Measurements from ENCODE around the gene U2AF1L4. TPM values are rescaled to one million over a fixed set of nuclear protein-coding genes. Genes with fewer than 3 reads are reported as not detected.
"Not testable (repeated sequence)": the region's sequence is repeated elsewhere in the genome, so short reads cannot be mapped to it uniquely, and the experiment has no call there.

U2AF1L4 gene
- total and polyA plus RNA-seq, 10 of the 15 experiments (the other 5 are each of a cell fraction or from before 2014, with no cell fraction given): 7.9 to 21.6 (median 15.1) TPM

DNA sequence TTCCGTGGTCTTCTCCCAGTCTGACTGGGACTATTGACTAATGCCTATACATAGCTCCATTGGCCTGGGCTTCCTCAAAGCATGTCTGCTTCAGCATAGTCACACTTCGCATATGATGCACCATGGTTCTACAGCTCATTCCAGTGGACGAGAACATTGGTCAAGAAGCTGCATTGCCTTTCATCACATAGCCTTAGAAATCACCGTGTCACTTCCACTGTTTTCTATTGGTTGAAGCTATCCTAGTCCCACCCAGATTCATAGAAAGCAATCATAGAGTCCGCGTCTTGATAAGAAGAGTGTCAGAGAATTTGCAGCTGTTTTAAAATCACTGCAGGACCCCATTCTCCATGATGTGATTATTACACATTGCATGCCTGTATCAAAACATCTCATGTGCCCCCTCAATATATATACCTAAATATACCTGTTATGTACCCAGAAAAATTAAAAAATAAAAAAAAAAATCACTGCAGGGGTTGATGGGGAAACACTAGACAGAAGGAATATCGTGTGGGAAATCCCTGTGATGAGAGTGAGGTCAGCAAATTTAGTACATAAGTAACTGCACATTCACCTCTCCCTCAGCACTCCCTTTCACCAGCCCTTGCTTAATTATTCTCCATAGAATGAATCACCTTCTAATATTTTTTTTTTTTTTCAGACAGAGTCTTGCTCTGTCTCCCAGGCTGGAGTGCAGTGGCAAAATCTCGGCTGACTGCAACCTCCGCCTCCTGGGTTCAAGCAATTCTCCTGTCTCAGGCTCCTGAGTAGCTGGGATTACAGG, 28.0 kb upstream of the U2AF1L4 start:
- no peaks in the 10 kb centered on the region for H3K79me2 ChIP-seq (ENCODE audit: control insufficient read depth, insufficient read depth, low read length)
- no peaks in the 10 kb centered on the region; a peak in 1 of 4 replicates for H3K36me3 ChIP-seq (ENCODE audit: control insufficient read depth in 2 of 2, insufficient read depth in 2 of 2, low read length in 1 of 2)
- no peaks in the 10 kb centered on the region for H4K20me1 ChIP-seq (ENCODE audit: control insufficient read depth, insufficient read depth)
- no peak overlapping the region for H3K27ac ChIP-seq (ENCODE audit: control insufficient read depth, insufficient read depth)
- no peaks in the 10 kb centered on the region for H3K27me3 ChIP-seq (replicated peaks in 1 of 2; ENCODE audit: control insufficient read depth in 2 of 2, insufficient read depth in 2 of 2, low read length in 1 of 2)
- H3K9ac ChIP-seq (ENCODE audit: control insufficient read depth, insufficient read depth, low read length): no peak overlapping the region
- ATAC-seq (no peak), FAIRE-seq (no peak), DNase-seq (ENCODE audit: low read depth, low spot score) (no peak)
- SMC1A ChIA-PET (ENCODE audit: uncharacterized antibody, unreplicated experiment): interaction anchor here (0.6 to 1.3 kb wide), 4 partner anchors 59 to 217 kb away, joined by 3 to 4 read pairs (median 4); no protein-coding TSS in a partner anchor
- BruUV-seq (replicated peaks): no TSS peak
- H3K9me3 ChIP-seq (replicated peaks; ENCODE audit: control insufficient read depth, insufficient read depth, low read length): no peaks in the 10 kb centered on the region
- CTCF ChIA-PET: interaction anchor here (1.5 kb wide), 1 partner anchor 79 kb away, joined by 7 read pairs; no protein-coding TSS in a partner anchor
- POLR2A ChIA-PET: interaction anchor here (0.6 to 1.9 kb wide), 2 partner anchors 11 to 33 kb away, joined by 3 to 4 read pairs; no protein-coding TSS in a partner anchor
- H2AFZ ChIP-seq (ENCODE audit: control insufficient read depth, low read depth, low read length): no peak overlapping the region
- H3K4me3 ChIP-seq: no peak overlapping the region
- TF ChIP-seq SRF (IDR thresholded peaks at IDR 0.05; ENCODE audit: low read depth in 2 of 2, low read length in 2 of 2) (no peak), CREM (IDR thresholded peaks at IDR 0.05; ENCODE audit: low read depth) (no peak), SUZ12 (IDR thresholded peaks at IDR 0.05; ENCODE audit: unreplicated experiment) (no peak), KAT2A (conservative IDR thresholded peaks at IDR 0.05; ENCODE audit: control insufficient read depth, low read depth, low read length) (no peak), HSF1 (IDR thresholded peaks at IDR 0.05; ENCODE audit: low read depth, low read length) (no peak), KLF5 (IDR thresholded peaks at IDR 0.05; ENCODE audit: partially characterized antibody) (no peak), RBBP5 (conservative IDR thresholded peaks at IDR 0.05) (no peak), BACH1 (IDR thresholded peaks at IDR 0.05; ENCODE audit: borderline replicate concordance) (no peak), IKZF2 (IDR thresholded peaks at IDR 0.05) (no peak), BCLAF1 (IDR thresholded peaks at IDR 0.05) (no peak)
- in situ Hi-C loops (cut with MboI) (no loop called here), intact Hi-C loops (cut with micrococcal nuclease; ENCODE audit: unreplicated experiment) (no loop called here)
- H3K4me1 ChIP-seq (ENCODE audit: control insufficient read depth, insufficient read depth, low read length): no peaks in the 10 kb centered on the region
- WGBS (ENCODE audit: insufficient coverage, insufficient replicate concordance, low lambda C conversion rate, missing lambda C conversion rate): 50% methylated on average over 9 of the region's 9 CpGs
- RAD21 ChIA-PET (ENCODE audit: unreplicated experiment): interaction anchor here (0.8 kb wide), 1 partner anchor 110 kb away, joined by 4 read pairs; no protein-coding TSS in a partner anchor
- no peak overlapping the region for H3K4me2 ChIP-seq (ENCODE audit: control insufficient read depth, insufficient read depth)

DNA sequence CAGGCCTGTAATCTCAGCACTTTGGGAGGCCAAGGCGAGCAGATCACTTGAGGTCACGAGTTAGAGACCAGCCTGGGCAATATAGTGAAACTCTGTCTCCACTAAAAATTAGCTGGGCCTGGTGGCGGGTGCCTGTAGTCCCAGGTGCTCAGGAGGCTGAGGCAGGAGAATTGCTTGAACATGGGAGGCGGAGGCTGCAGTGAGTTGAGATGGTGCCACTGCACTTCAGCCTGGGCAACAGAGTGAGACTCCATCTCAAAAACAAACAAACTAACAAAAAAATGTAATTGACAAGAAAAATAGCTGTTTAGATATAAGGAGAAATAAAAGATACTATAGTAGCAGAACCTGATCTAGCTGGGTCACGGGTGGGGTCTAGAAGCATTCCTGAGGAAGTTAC, 27.1 kb upstream of the U2AF1L4 start:
- ATAC-seq; H3K27me3 ChIP-seq (replicated peaks in 1 of 2; ENCODE audit: control insufficient read depth in 2 of 2, insufficient read depth in 2 of 2, low read length in 1 of 2); H4K20me1 ChIP-seq (ENCODE audit: control insufficient read depth, insufficient read depth); H3K4me1 ChIP-seq (ENCODE audit: control insufficient read depth, insufficient read depth, low read length); H3K9me3 ChIP-seq (replicated peaks; ENCODE audit: control insufficient read depth, insufficient read depth, low read length); BruUV-seq (replicated peaks); H2AFZ ChIP-seq (ENCODE audit: control insufficient read depth, low read depth, low read length); H3K27ac ChIP-seq (ENCODE audit: control insufficient read depth, insufficient read depth); H3K36me3 ChIP-seq (ENCODE audit: control insufficient read depth in 2 of 2, insufficient read depth in 2 of 2, low read length in 1 of 2); H3K4me3 ChIP-seq; H3K9ac ChIP-seq (ENCODE audit: control insufficient read depth, insufficient read depth, low read length); FAIRE-seq; H3K79me2 ChIP-seq (ENCODE audit: control insufficient read depth, insufficient read depth, low read length); DNase-seq (ENCODE audit: low read depth, low spot score); intact Hi-C loops (cut with micrococcal nuclease; ENCODE audit: unreplicated experiment); in situ Hi-C loops (cut with MboI); H3K4me2 ChIP-seq (ENCODE audit: control insufficient read depth, insufficient read depth): not testable (repeated sequence)
- ChIA-PET SMC1A (ENCODE audit: uncharacterized antibody, unreplicated experiment) (interaction anchor here (0.6 to 1.3 kb wide), 3 partner anchors 58 to 216 kb away, joined by 3 to 4 read pairs (median 3); no protein-coding TSS in a partner anchor), RAD21 (ENCODE audit: unreplicated experiment) (interaction anchor here (0.8 kb wide), 1 partner anchor 111 kb away, joined by 4 read pairs; no protein-coding TSS in a partner anchor), POLR2A (interaction anchor here (0.6 to 1.9 kb wide), 2 partner anchors 10 to 32 kb away, joined by 3 to 4 read pairs; no protein-coding TSS in a partner anchor), CTCF (interaction anchor here (1.5 kb wide), 1 partner anchor 78 kb away, joined by 7 read pairs; no protein-coding TSS in a partner anchor)
- WGBS (ENCODE audit: insufficient coverage, insufficient replicate concordance, low lambda C conversion rate, missing lambda C conversion rate): 93% methylated on average over 5 of the region's 5 CpGs

Measured in GM12878 (cell line).